Spleen (tissue), 11 donors: ENCODE measurements around the gene HYAL2. TPM values are rescaled to one million over a fixed set of nuclear protein-coding genes. Genes with fewer than 3 reads are reported as not detected.
A peak's percentile ranks its signal among the peaks of the same experiment; 100 is the strongest.

Experiments
- DNase-seq: peaks from one replicate; pipeline ENCODE4 v3.0.0-alpha.2; 2020
- H3K27ac ChIP-seq, 8 donors: fragments of 200-600 bp; sonication (generic) in 7 of 8; 1 replicate in 4 of 8; 2 replicates in 4 of 8; pipeline versions ENCODE4 v1.5.0 to v1.8.0; 2016 to 2021; ENCODE audit warnings: inconsistent platforms in 4 of 8, mild to moderate bottlenecking in 4 of 8, moderate library complexity in 1 of 8
- H3K27me3 ChIP-seq, 7 donors: fragments of 200-600 bp; sonication (generic) in 6 of 7; replicated peaks in 1 of 7; 1 replicate in 4 of 7; 2 replicates in 3 of 7; pipeline versions ENCODE4 v1.5.0 to v1.8.0; 2016 to 2021; ENCODE audit warnings: inconsistent platforms in 3 of 7, mild to moderate bottlenecking in 1 of 7
- H3K36me3 ChIP-seq, 6 donors: fragments of 200-600 bp; sonication (generic) in 5 of 6; 1 replicate in 4 of 6; 2 replicates in 2 of 6; pipeline versions ENCODE4 v1.5.0 to v1.8.0; 2016 to 2021; ENCODE audit warnings: inconsistent platforms in 2 of 6
- H3K4me1 ChIP-seq, 6 donors: fragments of 200-600 bp; sonication (generic) in 5 of 6; 1 replicate in 3 of 6; 2 replicates in 3 of 6; pipeline versions ENCODE4 v1.5.0 to v1.8.0; 2016 to 2021; ENCODE audit warnings: inconsistent platforms in 3 of 6
- H3K4me3 ChIP-seq, 8 donors: fragments of 200-600 bp; sonication (generic) in 7 of 8; 1 replicate in 4 of 8; 2 replicates in 4 of 8; pipeline versions ENCODE4 v1.5.0 to v1.8.0; 2016 to 2021; ENCODE audit warnings: inconsistent platforms in 4 of 8, mild to moderate bottlenecking in 4 of 8, moderate library complexity in 2 of 8
- H3K9me3 ChIP-seq, 8 donors: fragments of 200-600 bp; sonication (generic) in 7 of 8; 1 replicate in 4 of 8; 2 replicates in 4 of 8; pipeline versions ENCODE4 v1.5.0 to v1.8.0; 2016 to 2021; ENCODE audit warnings: inconsistent platforms in 4 of 8
- CTCF ChIP-seq, 11 experiments: fragments of 200-600 bp in 7 of 11; fragments of 450-650 bp in 4 of 11; sonication (generic) in 4 of 11; IDR thresholded peaks in 8 of 11; conservative IDR thresholded peaks in 3 of 11; 1 replicate in 7 of 11; 2 replicates in 4 of 11; pipeline versions ENCODE4 v1.4.0 to v1.8.0; 2016 to 2021; ENCODE audit warnings: antibody characterized with exemption in 11 of 11, inconsistent platforms in 4 of 11, mild to moderate bottlenecking in 1 of 11
- POLR2A ChIP-seq, 3 donors: fragments of 450-650 bp; IDR thresholded peaks; one replicate each; pipeline ENCODE4 v1.5.1; 2017; ENCODE audit warnings: antibody characterized with exemption in 3 of 3, mild to moderate bottlenecking in 1 of 3
- POLR2AphosphoS5 ChIP-seq, 3 donors: sonication (generic); formaldehyde crosslinking; IDR thresholded peaks; one replicate each; pipeline ENCODE4 v1.5.1; 2017; ENCODE audit warnings: antibody characterized with exemption in 3 of 3
- WGBS, 5 donors: extraction: QIAGEN DNeasy Blood & Tissue Kit in 3 of 5; methylation state at CpG; one replicate each; pipeline versions ENCODE4 v1.1.5 to v1.1.7; 2013 to 2018; 5-methylcytosine and 5-hydroxymethylcytosine counted together
- intact Hi-C: fragments of 100-400 bp; cut with DNase I; formaldehyde crosslinking; loops from one replicate; pipeline ENCODE4 v1.15.0; 2023; ENCODE audit warnings: low total_unique reads
- polyA plus RNA-seq, 3 donors: library from polyadenylated mRNA; stranded (reverse); fragments of 200-250 nt; gene quantifications; one replicate each; pipeline ENCODE4 v1.2.1, GENCODE V29; 2013
- total RNA-seq, 7 donors: library from RNA; depleted of rRNA in 3 of 7; stranded (reverse); fragments of >200 nt in 3 of 7; fragmentation: NEBNext Ultra II Directional in 4 of 7; extraction: Animal tissue kit (Norgen Biotek cat#: 25700) in 4 of 7; gene quantifications; one replicate each; pipeline versions ENCODE4 v1.1.0 to v1.2.1, GENCODE V29; 2016 to 2021
- donor health status: healthy with polysubstance abuse.
- donor health status: DM: no; HTN: no; CAD: no; lungs with moderate emphysema.
- donor health status: DM: no; HTN: no; CAD: no.
- donor health status: Bipolar disorder and iron deficiency.
- donor health status: healthy.
- donor health status: DM: no; HTN: no; CAD: no.
- donor health status: DM: yes; HTN: yes; CAD: no.

HYAL2 gene
- total and polyA plus RNA-seq, 10 donors, result 108 to 746 (median 322) TPM

- WGBS, 5 donors, result 89 to 97% (median 95%) methylated on average over 15 to 16 of the region's 16 CpGs
- Histone ChIP-seq H3K4me1 (peaks cover 13 to 33% (median 24%) of the 10 kb centered on the region in 6 donors), H3K36me3 (peaks cover 0 to 48% (median 40%) of the 10 kb centered on the region in 6 donors), H3K4me3 (no peak overlapping the region), H3K27ac (no peak overlapping the region), H3K9me3 (no peaks in the 10 kb centered on the region), H3K27me3 (no peaks in the 10 kb centered on the region)
- intact Hi-C loops, result no loop called here
- DNase-seq, result peak; percentile 82
- no peak for TF ChIP-seq POLR2A (IDR thresholded peaks at IDR 0.05)
- no peak for TF ChIP-seq POLR2AphosphoS5 (IDR thresholded peaks at IDR 0.05)
- no peak for TF ChIP-seq CTCF (IDR thresholded peaks at IDR 0.05 in 8 of 11, conservative IDR thresholded peaks at IDR 0.05 in 3 of 11)
These were observed 32.3 kb downstream of the HYAL2 start for GRCh38 chr3:50290161-50290641.

GRCh38 chr3:50289130-50289529, 33.4 kb downstream of the HYAL2 start:
- intact Hi-C loops, result no loop called here
- Histone ChIP-seq H3K4me3 (no peak overlapping the region), H3K9me3 (no peaks in the 10 kb centered on the region), H3K27ac (no peak overlapping the region), H3K36me3 (peaks cover 0 to 48% (median 40%) of the 10 kb centered on the region in 6 donors), H3K27me3 (no peaks in the 10 kb centered on the region), H3K4me1 (peaks cover 13 to 33% (median 24%) of the 10 kb centered on the region in 6 donors)
- 93 to 99% (median 96%) methylated on average over 6 of the region's 6 CpGs for WGBS, 5 donors
- peak; percentile 68 for DNase-seq
- TF ChIP-seq POLR2A (IDR thresholded peaks at IDR 0.05) (no peak), POLR2AphosphoS5 (IDR thresholded peaks at IDR 0.05) (no peak), CTCF (IDR thresholded peaks at IDR 0.05 in 8 of 11, conservative IDR thresholded peaks at IDR 0.05 in 3 of 11) (no peak)

GRCh38 chr3:50288387-50289007, 34.0 kb downstream of the HYAL2 start:
- H3K36me3 ChIP-seq, result peaks cover 0 to 48% (median 40%) of the 10 kb centered on the region in 6 donors
- H3K9me3 ChIP-seq, result no peaks in the 10 kb centered on the region
- WGBS, 5 donors, result 92 to 98% (median 95%) methylated on average over 23 of the region's 23 CpGs
- intact Hi-C loops, result no loop called here
- H3K27ac ChIP-seq, result no peak overlapping the region
- H3K4me3 ChIP-seq, result no peak overlapping the region
- TF ChIP-seq CTCF (IDR thresholded peaks at IDR 0.05 in 8 of 11, conservative IDR thresholded peaks at IDR 0.05 in 3 of 11) (no peak), POLR2AphosphoS5 (IDR thresholded peaks at IDR 0.05) (no peak), POLR2A (IDR thresholded peaks at IDR 0.05) (no peak)
- peaks cover 13 to 33% (median 24%) of the 10 kb centered on the region in 6 donors for H3K4me1 ChIP-seq
- peak; percentile 67 for DNase-seq
- no peaks in the 10 kb centered on the region for H3K27me3 ChIP-seq

- Histone ChIP-seq H3K27ac (no peak overlapping the region), H3K4me3 (no peak overlapping the region), H3K9me3 (no peaks in the 10 kb centered on the region), H3K4me1 (peaks cover 9 to 24% (median 14%) of the 10 kb centered on the region in 6 donors), H3K36me3 (peaks cover 0 to 48% (median 40%) of the 10 kb centered on the region in 6 donors), H3K27me3 (no peaks in the 10 kb centered on the region)
- 83 to 95% (median 88%) methylated on average over 1 of the region's 1 CpG for WGBS, 5 donors
- TF ChIP-seq CTCF (IDR thresholded peaks at IDR 0.05 in 8 of 11, conservative IDR thresholded peaks at IDR 0.05 in 3 of 11) (no peak), POLR2AphosphoS5 (IDR thresholded peaks at IDR 0.05) (no peak)
- intact Hi-C loops, result no loop called here
- DNase-seq, result no peak
These were observed 35.3 kb downstream of the HYAL2 start for GRCh38 chr3:50287262-50287661.
